Loucy (cell line): ENCODE data around the gene KIAA0825.

ENCODE experiments used
- CTCF ChIP-seq: fragments of 200-600 bp; sonication (generic); conservative IDR thresholded peaks from 2 replicates; pipeline ENCODE4 v1.5.1; 2014; ENCODE audit warnings: mild to moderate bottlenecking, antibody characterized with exemption, low read length
- EZH2phosphoT487 ChIP-seq: fragments of 200-600 bp; IDR thresholded peaks from 2 replicates; pipeline ENCODE4 v1.6.1; 2018; ENCODE audit warnings: antibody characterized with exemption, mild to moderate bottlenecking, moderate library complexity, borderline replicate concordance

- TF ChIP-seq CTCF (no peak), EZH2phosphoT487 (no peak)
These were observed 184.8 kb downstream of the KIAA0825 start for GRCh38 chr5:94433397-94434163.
